Measurements from ENCODE around the gene IL1RAP.

Gene IL1RAP

DNA sequence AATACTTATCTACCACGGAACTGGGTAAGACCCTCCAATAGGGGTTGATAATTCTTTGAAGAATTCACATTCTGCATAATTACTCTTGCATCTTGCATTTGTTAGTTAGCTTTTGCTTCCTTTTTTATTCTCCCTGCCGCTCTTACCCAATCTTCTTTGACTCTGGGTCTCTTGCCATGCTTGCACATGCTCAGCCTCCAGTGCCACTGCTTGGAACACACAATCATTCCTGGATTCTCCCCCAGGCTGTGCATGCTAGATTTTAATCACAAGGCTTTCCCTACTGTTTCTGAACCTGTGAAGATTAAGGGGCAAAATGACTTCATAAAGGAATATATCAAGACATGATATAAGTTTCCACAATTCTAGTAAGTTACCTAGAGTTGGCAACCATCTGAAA lies 133.1 kb downstream of the IL1RAP start:
- no peak for DNase-seq
- TF ChIP-seq, protein P1, sequence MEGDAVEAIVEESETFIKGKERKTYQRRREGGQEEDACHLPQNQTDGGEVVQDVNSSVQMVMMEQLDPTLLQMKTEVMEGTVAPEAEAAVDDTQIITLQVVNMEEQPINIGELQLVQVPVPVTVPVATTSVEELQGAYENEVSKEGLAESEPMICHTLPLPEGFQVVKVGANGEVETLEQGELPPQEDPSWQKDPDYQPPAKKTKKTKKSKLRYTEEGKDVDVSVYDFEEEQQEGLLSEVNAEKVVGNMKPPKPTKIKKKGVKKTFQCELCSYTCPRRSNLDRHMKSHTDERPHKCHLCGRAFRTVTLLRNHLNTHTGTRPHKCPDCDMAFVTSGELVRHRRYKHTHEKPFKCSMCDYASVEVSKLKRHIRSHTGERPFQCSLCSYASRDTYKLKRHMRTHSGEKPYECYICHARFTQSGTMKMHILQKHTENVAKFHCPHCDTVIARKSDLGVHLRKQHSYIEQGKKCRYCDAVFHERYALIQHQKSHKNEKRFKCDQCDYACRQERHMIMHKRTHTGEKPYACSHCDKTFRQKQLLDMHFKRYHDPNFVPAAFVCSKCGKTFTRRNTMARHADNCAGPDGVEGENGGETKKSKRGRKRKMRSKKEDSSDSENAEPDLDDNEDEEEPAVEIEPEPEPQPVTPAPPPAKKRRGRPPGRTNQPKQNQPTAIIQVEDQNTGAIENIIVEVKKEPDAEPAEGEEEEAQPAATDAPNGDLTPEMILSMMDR (IDR thresholded peaks at IDR 0.05; ENCODE audit: low read depth, low read length, missing control alignments), result no peak
- in situ Hi-C loops (cut with HindIII; ENCODE audit: low pct_ligation_motif_present, low sequenced_read_pairs), result no loop called here
- Histone ChIP-seq H3K27me3 (replicated peaks) (no peaks in the 10 kb centered on the region), H3K36me3 (replicated peaks) (no peaks in the 10 kb centered on the region), H3K27ac (no peak overlapping the region), H3K4me3 (ENCODE audit: low read depth, low read length) (no peak overlapping the region)

DNA sequence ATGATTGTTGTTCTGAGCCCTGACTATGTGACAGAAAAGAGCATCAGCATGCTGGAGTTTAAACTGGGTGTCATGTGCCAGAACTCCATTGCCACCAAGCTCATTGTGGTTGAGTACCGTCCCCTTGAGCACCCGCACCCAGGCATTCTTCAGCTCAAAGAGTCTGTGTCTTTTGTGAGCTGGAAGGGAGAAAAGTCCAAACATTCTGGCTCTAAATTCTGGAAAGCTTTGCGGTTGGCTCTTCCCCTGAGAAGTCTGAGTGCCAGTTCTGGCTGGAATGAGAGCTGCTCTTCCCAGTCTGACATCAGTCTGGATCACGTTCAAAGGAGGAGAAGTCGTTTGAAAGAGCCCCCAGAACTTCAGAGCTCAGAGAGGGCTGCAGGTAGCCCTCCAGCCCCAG lies 142.0 kb downstream of the IL1RAP start:
- Histone ChIP-seq H3K27me3 (replicated peaks) (no peaks in the 10 kb centered on the region), H3K4me3 (ENCODE audit: low read depth, low read length) (no peak overlapping the region), H3K27ac (no peak overlapping the region), H3K36me3 (replicated peaks) (no peaks in the 10 kb centered on the region)
- DNase-seq, result no peak
- TF ChIP-seq, protein P1 (IDR thresholded peaks at IDR 0.05; ENCODE audit: low read depth, low read length, missing control alignments), result no peak
- in situ Hi-C loops (cut with HindIII; ENCODE audit: low pct_ligation_motif_present, low sequenced_read_pairs), result no loop called here

DNA sequence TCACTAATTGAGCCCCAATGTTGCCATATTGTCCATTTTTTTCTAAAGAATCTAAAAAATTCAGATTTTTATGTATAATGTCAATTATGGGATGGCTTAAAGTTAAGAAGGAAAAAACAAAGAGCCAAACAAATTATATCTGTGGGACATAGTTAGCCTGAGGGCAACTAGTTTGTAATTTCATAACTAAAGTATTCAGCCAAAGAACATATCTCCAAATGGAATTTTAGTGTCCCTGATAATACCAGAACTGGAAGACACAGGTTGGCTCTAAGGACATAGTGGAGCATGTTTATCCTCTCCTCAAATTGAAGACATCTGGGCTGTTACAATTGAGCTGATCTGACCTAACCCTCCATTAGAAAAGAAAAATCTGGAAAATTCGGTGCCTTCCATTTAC lies 144.2 kb downstream of the IL1RAP start:
- TF ChIP-seq, protein P1 (IDR thresholded peaks at IDR 0.05; ENCODE audit: low read depth, low read length, missing control alignments), result no peak
- Histone ChIP-seq H3K27me3 (replicated peaks) (no peaks in the 10 kb centered on the region), H3K27ac (no peak overlapping the region), H3K4me3 (ENCODE audit: low read depth, low read length) (no peak overlapping the region), H3K36me3 (replicated peaks) (no peaks in the 10 kb centered on the region)
- in situ Hi-C loops (cut with HindIII; ENCODE audit: low pct_ligation_motif_present, low sequenced_read_pairs), result no loop called here
- DNase-seq, result no peak

DNA sequence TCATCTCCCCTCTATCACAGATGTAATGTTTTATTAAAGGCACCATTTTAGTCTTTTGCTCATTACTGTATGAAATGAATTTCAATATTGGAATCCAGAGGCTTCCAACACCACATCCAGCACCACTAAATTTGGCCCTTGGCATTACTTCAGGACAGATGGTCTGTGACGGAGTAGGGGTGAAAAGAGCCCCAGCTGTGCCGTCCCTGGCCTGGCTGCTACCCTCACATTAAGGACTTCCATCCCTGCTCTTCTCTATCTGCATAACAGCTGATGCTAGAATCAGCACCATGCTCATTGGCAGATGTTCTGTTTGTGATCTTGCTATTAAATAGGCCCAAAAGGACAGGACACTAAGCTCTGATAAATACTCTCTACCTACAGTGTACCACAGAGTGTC lies 152.9 kb downstream of the IL1RAP start:
- Histone ChIP-seq H3K27ac (no peak overlapping the region), H3K36me3 (replicated peaks) (no peaks in the 10 kb centered on the region), H3K4me3 (ENCODE audit: low read depth, low read length) (no peak overlapping the region), H3K27me3 (replicated peaks) (no peaks in the 10 kb centered on the region)
- in situ Hi-C loops (cut with HindIII; ENCODE audit: low pct_ligation_motif_present, low sequenced_read_pairs), result no loop called here
- TF ChIP-seq, protein P1 (IDR thresholded peaks at IDR 0.05; ENCODE audit: low read depth, low read length, missing control alignments), result no peak
- no peak for DNase-seq

DNA sequence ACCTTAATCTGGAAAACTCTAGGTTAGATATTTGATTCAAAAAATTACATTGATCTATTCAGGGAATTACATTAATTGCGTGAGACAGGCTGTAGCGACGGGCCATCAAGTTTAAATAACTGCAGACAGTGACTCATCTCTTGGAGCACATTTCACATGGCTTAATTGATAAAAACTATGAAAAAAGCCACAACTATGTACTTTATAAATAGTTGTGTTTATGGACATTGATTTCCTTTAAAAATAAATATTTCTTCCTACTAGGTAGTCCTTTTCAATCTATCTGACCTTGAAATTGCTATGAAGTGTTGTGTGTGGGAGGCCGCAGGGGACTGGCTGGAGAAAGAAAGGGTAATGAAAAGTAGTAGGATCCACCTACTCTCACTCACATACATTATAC lies 157.8 kb downstream of the IL1RAP start:
- no peak overlapping the region for H3K4me3 ChIP-seq (ENCODE audit: low read depth, low read length)

DNA sequence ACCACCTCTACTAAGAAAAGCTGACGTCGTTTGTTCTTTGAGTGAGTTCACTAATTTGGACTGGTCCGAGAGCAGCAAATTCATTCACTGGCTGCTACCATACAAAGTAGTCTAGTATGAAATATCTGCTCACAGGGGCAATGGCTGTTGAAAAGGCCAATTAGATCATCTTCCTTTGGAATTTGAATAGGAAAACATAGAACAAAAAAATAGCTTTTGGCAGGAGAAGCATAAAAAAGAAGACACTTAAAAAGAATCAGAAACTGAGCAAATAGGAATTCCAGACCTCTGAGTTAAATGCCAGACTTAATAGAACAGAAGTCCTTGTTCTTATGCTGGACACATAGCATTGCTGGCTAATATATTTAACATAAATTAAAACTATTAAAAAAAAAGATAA lies 159.3 kb downstream of the IL1RAP start:
- Histone ChIP-seq H3K36me3 (replicated peaks) (no peaks in the 10 kb centered on the region), H3K27me3 (replicated peaks) (no peaks in the 10 kb centered on the region), H3K4me3 (ENCODE audit: low read depth, low read length) (no peak overlapping the region), H3K27ac (no peak overlapping the region)
- in situ Hi-C loops (cut with HindIII; ENCODE audit: low pct_ligation_motif_present, low sequenced_read_pairs), result no loop called here
- TF ChIP-seq, protein P1 (IDR thresholded peaks at IDR 0.05; ENCODE audit: low read depth, low read length, missing control alignments), result no peak
- peak; percentile 4 for DNase-seq

More for the DNA sequence above, 157.8 kb downstream of the IL1RAP start:
- no peak overlapping the region for H3K27ac ChIP-seq
- TF ChIP-seq, protein P1 (IDR thresholded peaks at IDR 0.05; ENCODE audit: low read depth, low read length, missing control alignments), result no peak
- H3K36me3 ChIP-seq (replicated peaks), result no peaks in the 10 kb centered on the region
- peak; percentile 24 for DNase-seq
- no peaks in the 10 kb centered on the region for H3K27me3 ChIP-seq (replicated peaks)
- in situ Hi-C loops (cut with HindIII; ENCODE audit: low pct_ligation_motif_present, low sequenced_read_pairs), result no loop called here

Measured in brain microvascular endothelial cell (primary cell).